SK-N-SH treated with all-trans-retinoic acid at 6 μM for 48 hours (cell line): ENCODE results near the gene CYP19A1.

Experiments used
- ATAC-seq: fragments of 200-7000 bp; cut with Tn5 transposase; 3 replicates; pipeline ENCODE4 v1.9.1; 2020; ENCODE audit warnings: mild to moderate bottlenecking, moderate library complexity
- ARNTL ChIP-seq: fragments of 450-650 bp; formaldehyde crosslinking; IDR thresholded peaks from 2 replicates; pipeline ENCODE4 v1.5.0; 2020; ENCODE audit warnings: low read depth, mild to moderate bottlenecking, moderate library complexity, borderline replicate concordance
- CSRNP3 ChIP-seq: fragments of 250-450 bp; sonication (Bioruptor Pico); IDR thresholded peaks from 2 replicates; pipeline ENCODE4 v1.5.1; 2021; ENCODE audit warnings: mild to moderate bottlenecking, moderate library complexity
- GLIS3 ChIP-seq: fragments of 250-450 bp; sonication (Bioruptor Pico); IDR thresholded peaks from 2 replicates; pipeline ENCODE4 v1.5.0; 2020; ENCODE audit warnings: mild to moderate bottlenecking, moderate library complexity
- ISL1 ChIP-seq: fragments of 250-450 bp; sonication (Bioruptor Pico); IDR thresholded peaks from 2 replicates; pipeline ENCODE4 v2.1.2; 2022; ENCODE audit warnings: mild to moderate bottlenecking, moderate library complexity
- OSR1 ChIP-seq: fragments of 250-450 bp; sonication (Bioruptor Pico); IDR thresholded peaks from 2 replicates; pipeline ENCODE4 v1.8.0; 2022; ENCODE audit warnings: moderate library complexity, mild to moderate bottlenecking, inconsistent platforms
- POU6F1 ChIP-seq: fragments of 250-450 bp; sonication (Bioruptor Pico); IDR thresholded peaks from 2 replicates; pipeline ENCODE4 v1.8.0; 2021; ENCODE audit warnings: low read depth, mild to moderate bottlenecking, moderate library complexity, borderline replicate concordance
- PPARA ChIP-seq: fragments of 250-450 bp; sonication (Bioruptor Pico); IDR thresholded peaks from 2 replicates; pipeline ENCODE4 v1.5.0; 2020; ENCODE audit warnings: mild to moderate bottlenecking, borderline replicate concordance
- RARB ChIP-seq: fragments of 250-450 bp; sonication (Bioruptor Pico); IDR thresholded peaks from 2 replicates; pipeline ENCODE4 v1.8.0; 2021; ENCODE audit warnings: mild to moderate bottlenecking, moderate library complexity
- TSHZ2 ChIP-seq: fragments of 250-450 bp; sonication (Bioruptor Pico); IDR thresholded peaks from 2 replicates; pipeline ENCODE4 v1.5.0; 2020; ENCODE audit warnings: mild to moderate bottlenecking, moderate library complexity
- ZC3H10 ChIP-seq: fragments of 250-450 bp; sonication (Bioruptor Pico); IDR thresholded peaks from 2 replicates; pipeline ENCODE4 v1.5.1; 2021; ENCODE audit warnings: mild to moderate bottlenecking, moderate library complexity
- ZFP3 ChIP-seq: fragments of 250-450 bp; sonication (Bioruptor Pico); IDR thresholded peaks from 2 replicates; pipeline ENCODE4 v1.5.0; 2020; ENCODE audit warnings: mild to moderate bottlenecking, moderate library complexity
- ZFP30 ChIP-seq: fragments of 450-650 bp; formaldehyde crosslinking; IDR thresholded peaks from 2 replicates; pipeline ENCODE4 v1.5.0; 2022; ENCODE audit warnings: mild to moderate bottlenecking, moderate library complexity
- ZNF565 ChIP-seq: fragments of 450-650 bp; formaldehyde crosslinking; conservative IDR thresholded peaks from 2 replicates; pipeline ENCODE4 v1.5.0; 2020; ENCODE audit warnings: low read depth, mild to moderate bottlenecking, moderate library complexity
- TF ChIP-seq, protein P1 (sequence below): fragments of 250-450 bp; sonication (Bioruptor Pico); IDR thresholded peaks from 2 replicates; pipeline ENCODE4 v1.8.0; 2020; ENCODE audit warnings: mild to moderate bottlenecking, moderate library complexity, borderline replicate concordance

Gene CYP19A1

GRCh38 chr15:51334011-51334451 is 4.4 kb downstream of the CYP19A1 start:
- TF ChIP-seq CSRNP3 (CRISPR knock-in tag) (no peak), ZNF565 (no peak), POU6F1 (CRISPR knock-in tag) (no peak), PPARA (CRISPR knock-in tag) (no peak), ZC3H10 (no peak)
- TF ChIP-seq, protein P1, sequence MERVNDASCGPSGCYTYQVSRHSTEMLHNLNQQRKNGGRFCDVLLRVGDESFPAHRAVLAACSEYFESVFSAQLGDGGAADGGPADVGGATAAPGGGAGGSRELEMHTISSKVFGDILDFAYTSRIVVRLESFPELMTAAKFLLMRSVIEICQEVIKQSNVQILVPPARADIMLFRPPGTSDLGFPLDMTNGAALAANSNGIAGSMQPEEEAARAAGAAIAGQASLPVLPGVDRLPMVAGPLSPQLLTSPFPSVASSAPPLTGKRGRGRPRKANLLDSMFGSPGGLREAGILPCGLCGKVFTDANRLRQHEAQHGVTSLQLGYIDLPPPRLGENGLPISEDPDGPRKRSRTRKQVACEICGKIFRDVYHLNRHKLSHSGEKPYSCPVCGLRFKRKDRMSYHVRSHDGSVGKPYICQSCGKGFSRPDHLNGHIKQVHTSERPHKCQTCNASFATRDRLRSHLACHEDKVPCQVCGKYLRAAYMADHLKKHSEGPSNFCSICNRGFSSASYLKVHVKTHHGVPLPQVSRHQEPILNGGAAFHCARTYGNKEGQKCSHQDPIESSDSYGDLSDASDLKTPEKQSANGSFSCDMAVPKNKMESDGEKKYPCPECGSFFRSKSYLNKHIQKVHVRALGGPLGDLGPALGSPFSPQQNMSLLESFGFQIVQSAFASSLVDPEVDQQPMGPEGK: no peak
- ATAC-seq: no peak

DNA sequence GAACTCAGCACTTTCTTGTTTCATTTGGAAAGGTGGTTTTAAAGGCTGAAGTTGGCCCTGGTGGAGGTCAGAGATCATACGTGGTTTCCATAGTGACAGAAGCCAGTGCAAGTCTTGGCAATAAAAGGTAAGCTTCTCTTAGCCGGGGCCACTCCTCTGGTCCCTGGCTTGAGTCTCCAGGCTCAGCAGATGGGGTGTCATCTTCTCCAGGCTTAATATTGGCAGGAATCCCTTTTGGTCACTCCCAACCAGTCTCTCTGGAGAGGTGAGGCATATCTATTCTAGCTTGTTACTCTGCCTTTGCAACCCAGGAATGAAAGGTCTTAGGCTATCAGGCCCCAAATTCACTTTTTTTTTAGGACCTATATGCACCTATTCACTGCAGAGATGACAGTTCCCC is 4.8 kb downstream of the CYP19A1 start:
- TF ChIP-seq ARNTL (CRISPR knock-in tag) (no peak), RARB (no peak), GLIS3 (CRISPR knock-in tag) (no peak), POU6F1 (CRISPR knock-in tag) (no peak), ZNF565 (no peak), OSR1 (CRISPR knock-in tag) (no peak), ZC3H10 (no peak)
- no peak for ATAC-seq

DNA sequence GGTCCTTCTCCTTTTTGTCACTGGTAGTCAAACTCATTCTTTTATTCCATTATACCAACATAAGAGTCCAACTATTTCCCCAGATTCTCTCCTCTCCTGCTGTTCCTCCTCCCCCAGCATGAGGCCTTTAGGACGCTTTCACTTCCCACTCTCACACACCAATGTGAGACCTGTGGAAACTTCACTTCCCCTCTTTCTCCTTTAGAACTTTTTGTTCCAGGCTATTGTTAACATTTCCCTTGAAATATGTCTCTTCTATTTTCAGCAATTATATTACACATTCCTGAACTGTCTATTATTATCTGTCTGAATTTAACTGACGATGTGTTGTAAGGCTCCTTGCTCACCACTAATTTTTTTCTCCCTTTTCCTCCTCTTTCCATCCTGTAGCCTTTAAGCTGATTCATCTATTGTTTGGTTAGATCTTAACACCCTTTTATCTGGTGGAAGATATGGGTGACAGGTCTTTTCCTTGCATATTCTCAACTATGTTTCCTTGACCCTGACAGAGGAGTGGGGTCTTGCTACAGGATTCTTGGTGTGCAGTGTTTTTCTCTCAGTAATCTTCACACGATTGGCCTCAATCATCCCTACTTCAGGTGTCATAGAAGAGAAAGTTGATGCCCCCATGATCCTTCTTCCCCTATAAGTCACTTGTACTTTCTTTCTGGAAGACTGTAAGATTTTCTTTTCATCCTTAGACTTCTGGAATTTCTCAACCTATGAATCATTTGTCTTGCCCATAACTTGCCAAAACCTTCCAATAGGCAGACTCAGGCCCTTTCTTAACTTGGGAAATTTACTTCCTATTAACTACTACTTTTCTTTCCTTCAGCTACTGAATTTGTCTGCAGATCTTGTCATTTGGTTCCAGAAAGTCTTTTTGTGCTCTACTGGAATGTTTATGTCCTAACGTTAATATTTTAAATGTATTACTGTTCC is 5.9 kb downstream of the CYP19A1 start:
- ATAC-seq: no peak

More for the DNA sequence above, 5.9 kb downstream of the CYP19A1 start:
- TF ChIP-seq TSHZ2: no peak
- no peak for TF ChIP-seq CSRNP3 (CRISPR knock-in tag)
- no peak for TF ChIP-seq ISL1 (CRISPR knock-in tag)
- no peak for TF ChIP-seq ZFP3 (CRISPR knock-in tag)
- no peak for TF ChIP-seq ZFP30
